GM12801 (cell line): ENCODE measurements around the gene BCL2L2.

Experiments used
- CTCF ChIP-seq: IDR thresholded peaks from one replicate; pipeline ENCODE4 v1.5.1; 2011; ENCODE audit warnings: control low read depth; ENCODE audit not compliant: insufficient read length; ENCODE audit errors: extremely low read depth

BCL2L2 gene

GRCh38 chr14:23302290-23303225 lies 4.1 kb upstream of the BCL2L2 start, which contains the start of gene PPP1R3E:
TSS of gene PPP1R3E (minus strand) at chr14:23302859. CDS start at chr14:23302576, 283 bp downstream.
- TF ChIP-seq CTCF = no peak

- TF ChIP-seq CTCF = no peak
These were observed 505 bp downstream of the BCL2L2 start for GRCh38 chr14:23307146-23307530.

- TF ChIP-seq CTCF = no peak
These were observed 1.3 kb downstream of the BCL2L2 start for GRCh38 chr14:23307687-23308644.

GRCh38 chr14:23308721-23309445 lies 2.2 kb downstream of the BCL2L2 start:
- no peak for TF ChIP-seq CTCF

- no peak for TF ChIP-seq CTCF
These were observed 3.9 kb downstream of the BCL2L2 start for GRCh38 chr14:23310546-23310945.

GRCh38 chr14:23316300-23316699 lies 9.7 kb downstream of the BCL2L2 start:
- no peak for TF ChIP-seq CTCF
